SK-N-MC (cell line): ENCODE measurements around the gene C11orf21.

Experiments used
- EZH2 ChIP-seq: fragments of 200-600 bp; sonication (generic); IDR thresholded peaks from one replicate; pipeline ENCODE4 v1.6.1; 2017; ENCODE audit warnings: antibody characterized with exemption
- FOXP2 ChIP-seq: optimal IDR thresholded peaks from 2 replicates; pipeline ENCODE3; 2011; ENCODE audit warnings: mild to moderate bottlenecking, moderate library complexity; ENCODE audit not compliant: insufficient read depth; ENCODE audit errors: extremely low read length, control extremely low read depth
- POLR2AphosphoS5 ChIP-seq: IDR thresholded peaks from 2 replicates; pipeline ENCODE4 v1.6.1; 2012; ENCODE audit warnings: mild to moderate bottlenecking, low read depth, low read length, borderline replicate concordance

DNA sequence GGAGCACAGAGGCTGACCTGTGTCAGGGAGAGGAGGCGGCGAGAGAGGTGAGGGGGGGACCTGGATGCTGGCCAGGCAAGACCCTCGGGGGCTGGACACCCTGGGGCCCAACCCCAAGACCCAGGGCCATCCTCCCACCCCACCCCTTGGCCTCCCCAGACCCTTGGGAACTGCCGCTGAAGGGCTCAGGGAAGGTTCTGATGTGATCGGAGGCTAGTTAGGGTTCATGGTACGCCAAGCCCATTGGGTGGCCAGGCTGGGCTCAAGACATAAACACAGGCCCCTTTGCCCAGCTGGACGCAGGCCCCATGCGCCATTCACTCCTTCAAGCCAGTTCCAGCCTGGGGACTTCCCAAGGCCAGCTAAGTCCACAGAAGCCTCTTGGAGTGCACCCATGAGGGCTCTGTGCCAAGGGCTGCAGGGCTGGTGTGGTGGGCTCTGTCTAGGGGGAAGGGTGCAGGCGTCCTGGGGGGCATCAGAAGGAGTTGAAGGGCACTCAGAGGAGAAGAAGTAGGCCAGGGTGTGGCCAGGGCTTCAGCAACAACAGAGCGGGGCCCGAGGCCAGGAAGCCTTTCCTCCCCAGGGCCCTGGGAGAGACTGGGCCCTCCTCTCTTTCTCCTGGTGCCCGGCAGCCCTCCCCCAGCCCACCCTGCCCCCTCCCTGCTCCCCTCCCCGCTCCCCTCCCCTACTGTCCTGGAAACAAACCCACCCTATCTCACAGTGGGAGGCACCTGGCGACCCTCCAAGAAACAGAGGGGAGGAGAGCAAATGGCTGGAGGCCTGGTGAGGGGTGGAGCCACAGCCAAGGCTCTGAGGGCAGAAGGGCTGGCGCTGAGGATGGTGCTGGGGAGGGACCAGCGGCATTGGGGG lies 13.0 kb upstream of the C11orf21 start:
- TF ChIP-seq EZH2: no peak
- TF ChIP-seq POLR2AphosphoS5: no peak
- TF ChIP-seq FOXP2: no peak
